ENCODE measurements around the gene ARID5A. TPM values are rescaled to one million over a fixed set of nuclear protein-coding genes. Genes with fewer than 3 reads are reported as not detected.

ARID5A gene
- total and polyA plus RNA-seq, 2 experiments from 2014 or later: 15.2 to 19.5 TPM

- peaks cover 7% of the 10 kb centered on the region; the same call in 1 of the 2 replicates for H3K79me2 ChIP-seq (ENCODE audit: insufficient read depth)
- H2AFZ ChIP-seq: no peak overlapping the region
- H3K27me3 ChIP-seq (replicated peaks; ENCODE audit: insufficient read depth): no peaks in the 10 kb centered on the region
- no peaks in the 10 kb centered on the region for H3K9me3 ChIP-seq (ENCODE audit: low read depth)
- no peak overlapping the region for H3K4me2 ChIP-seq (ENCODE audit: unreplicated experiment)
- H3K9me2 ChIP-seq (ENCODE audit: insufficient read depth): no peaks in the 10 kb centered on the region
- TF ChIP-seq EZH2 (IDR thresholded peaks at IDR 0.05; ENCODE audit: insufficient read depth, poor library complexity, severe bottlenecking): no peak
- no peak for TF ChIP-seq EZH2phosphoT487 (IDR thresholded peaks at IDR 0.05; ENCODE audit: insufficient read depth, low read depth)
- H3K9ac ChIP-seq: no peak overlapping the region
- no peaks in the 10 kb centered on the region for H4K20me1 ChIP-seq (ENCODE audit: insufficient read depth)
- H3K4me3 ChIP-seq: no peak overlapping the region
- H3F3A ChIP-seq (ENCODE audit: insufficient read depth): no peaks in the 10 kb centered on the region
- 92 to 95% methylated on average over 8 of the region's 8 CpGs for WGBS, 2 experiments (ENCODE audit: low coverage in 1 of 2, low lambda C conversion rate in 2 of 2, missing lambda C conversion rate in 2 of 2)
- in situ Hi-C loops (cut with MboI): no loop called here
- DNase-seq: no peak
- H3K27ac ChIP-seq: no peak overlapping the region
- peaks cover 9% of the 10 kb centered on the region for H3K4me1 ChIP-seq (ENCODE audit: insufficient read depth)
- H3K36me3 ChIP-seq (ENCODE audit: low read depth): peaks cover 57% of the 10 kb centered on the region
Observed at GRCh38 chr2:96601382-96602292, 65.1 kb downstream of the ARID5A start.

Other genes with a start within 250 kb of the ARID5A start
- 30.6 and 34.2 TPM in 2 replicates for gene SNRNP200, start 231.2 kb upstream of the ARID5A start, total RNA-seq (2014; rRNA removed; shearing (Covaris generic))
- gene SNRNP200, start 231.2 kb upstream of the ARID5A start, polyA plus RNA-seq (2016; fragmentation: Nextera tagmentation; extraction: Ambion mirVana): 40.5 and 41.8 TPM in 2 replicates
- 0.25 and 0.32 TPM in 2 replicates for gene ITPRIPL1, start 211.4 kb upstream of the ARID5A start, total RNA-seq (2014; rRNA removed; shearing (Covaris generic))
- 0.06 and 0.19 TPM in 2 replicates for gene ITPRIPL1, start 211.4 kb upstream of the ARID5A start, polyA plus RNA-seq (2016; fragmentation: Nextera tagmentation; extraction: Ambion mirVana)
- 2.9 and 6.8 TPM in 2 replicates for gene NCAPH, start 201.0 kb upstream of the ARID5A start, total RNA-seq (2014; rRNA removed; shearing (Covaris generic))
- gene NCAPH, start 201.0 kb upstream of the ARID5A start, polyA plus RNA-seq (2016; fragmentation: Nextera tagmentation; extraction: Ambion mirVana): 8.0 and 8.6 TPM in 2 replicates
- gene NEURL3, start 31.4 kb upstream of the ARID5A start, total RNA-seq (2014; rRNA removed; shearing (Covaris generic)): not detected in 2 replicates
- not detected in 2 replicates for gene NEURL3, start 31.4 kb upstream of the ARID5A start, polyA plus RNA-seq (2016; fragmentation: Nextera tagmentation; extraction: Ambion mirVana)
- 23.9 and 26.9 TPM in 2 replicates for gene KANSL3, start 101.6 kb downstream of the ARID5A start, total RNA-seq (2014; rRNA removed; shearing (Covaris generic))
- 15.0 and 15.6 TPM in 2 replicates for gene KANSL3, start 101.6 kb downstream of the ARID5A start, polyA plus RNA-seq (2016; fragmentation: Nextera tagmentation; extraction: Ambion mirVana)
- under 0.01 TPM in 1 of 2 replicates, not detected in the other for gene FER1L5, start 106.0 kb downstream of the ARID5A start, total RNA-seq (2014; rRNA removed; shearing (Covaris generic))
- 0.05 and 0.08 TPM in 2 replicates for gene FER1L5, start 106.0 kb downstream of the ARID5A start, polyA plus RNA-seq (2016; fragmentation: Nextera tagmentation; extraction: Ambion mirVana)
- gene LMAN2L, start 203.3 kb downstream of the ARID5A start, total RNA-seq (2014; rRNA removed; shearing (Covaris generic)): 24.6 and 29.5 TPM in 2 replicates
- gene LMAN2L, start 203.3 kb downstream of the ARID5A start, polyA plus RNA-seq (2016; fragmentation: Nextera tagmentation; extraction: Ambion mirVana): 22.3 and 25.5 TPM in 2 replicates
- gene CNNM4, start 224.2 kb downstream of the ARID5A start, total RNA-seq (2014; rRNA removed; shearing (Covaris generic)): 4.8 and 6.1 TPM in 2 replicates
- gene CNNM4, start 224.2 kb downstream of the ARID5A start, polyA plus RNA-seq (2016; fragmentation: Nextera tagmentation; extraction: Ambion mirVana): 2.4 and 2.8 TPM in 2 replicates

All from GM23248 (cell line).